Left cardiac atrium (tissue), 4 donors: ENCODE measurements around the gene PPP1R27. TPM values are rescaled to one million over a fixed set of nuclear protein-coding genes. Genes with fewer than 3 reads are reported as not detected.
"Not testable (repeated sequence)": the region's sequence is repeated elsewhere in the genome, so short reads cannot be mapped to it uniquely, and the experiment has no call there.

Source experiments
- ATAC-seq, 2 donors: fragments of 200-7000 bp; cut with Tn5 transposase; one replicate each; pipeline ENCODE4 v1.9.1; 2020; ENCODE audit warnings: mild to moderate bottlenecking in 2 of 2, moderate library complexity in 2 of 2
- DNase-seq: peaks from one replicate; pipeline ENCODE4 v3.0.0-alpha.2; 2020
- intact Hi-C, 2 donors: fragments of 100-400 bp; cut with DNase I; formaldehyde crosslinking; loops; one replicate each; pipeline versions ENCODE4 v1.14.1 to v1.15.1; 2022 to 2023
- total RNA-seq, 2 donors: library from RNA; stranded (reverse); fragmentation: NEBNext Ultra II Directional; extraction: Animal tissue kit (Norgen Biotek cat#: 25700); gene quantifications; one replicate each; pipeline ENCODE4 v1.2.1, GENCODE V29; 2021
- donor health status: DM: no; HTN: yes; CAD: no.
- donor health status: DM: no; HTN: yes; CAD: no; lungs with severe emphysema.
- donor health status: DM: yes; HTN: yes; CAD: no.
- donor health status: Dilated cardiomyopathy.

The PPP1R27 gene
- total RNA-seq, 2 donors from 2014 or later, result not detected

DNA sequence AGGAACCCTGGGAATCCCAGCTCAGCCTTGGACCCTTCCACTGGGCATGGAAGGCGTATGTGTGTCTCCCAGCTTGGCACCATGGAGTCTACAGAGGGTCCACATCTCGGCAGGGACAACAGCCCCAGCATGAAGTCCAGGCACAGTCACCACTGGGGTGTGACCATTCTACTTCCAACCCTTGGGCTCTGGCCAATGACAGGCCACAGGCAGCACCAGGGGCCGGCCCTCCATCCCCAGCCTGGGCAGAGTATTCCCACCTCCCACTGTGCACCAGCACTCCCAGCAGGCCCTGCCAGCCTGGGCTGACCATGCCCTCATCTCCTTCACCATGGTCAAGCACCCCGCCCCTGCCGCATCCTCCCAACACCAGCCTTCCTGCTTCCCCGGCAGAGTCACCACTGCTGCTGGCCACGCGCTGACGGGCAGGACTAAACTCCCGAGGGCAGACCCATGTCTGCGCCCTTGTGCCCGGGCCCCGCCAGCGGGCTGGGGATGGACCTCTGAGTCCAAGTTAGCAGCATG lies 9.5 kb upstream of the PPP1R27 start:
- intact Hi-C loops, result no loop called here
- no peak for ATAC-seq
- DNase-seq, result no peak

DNA sequence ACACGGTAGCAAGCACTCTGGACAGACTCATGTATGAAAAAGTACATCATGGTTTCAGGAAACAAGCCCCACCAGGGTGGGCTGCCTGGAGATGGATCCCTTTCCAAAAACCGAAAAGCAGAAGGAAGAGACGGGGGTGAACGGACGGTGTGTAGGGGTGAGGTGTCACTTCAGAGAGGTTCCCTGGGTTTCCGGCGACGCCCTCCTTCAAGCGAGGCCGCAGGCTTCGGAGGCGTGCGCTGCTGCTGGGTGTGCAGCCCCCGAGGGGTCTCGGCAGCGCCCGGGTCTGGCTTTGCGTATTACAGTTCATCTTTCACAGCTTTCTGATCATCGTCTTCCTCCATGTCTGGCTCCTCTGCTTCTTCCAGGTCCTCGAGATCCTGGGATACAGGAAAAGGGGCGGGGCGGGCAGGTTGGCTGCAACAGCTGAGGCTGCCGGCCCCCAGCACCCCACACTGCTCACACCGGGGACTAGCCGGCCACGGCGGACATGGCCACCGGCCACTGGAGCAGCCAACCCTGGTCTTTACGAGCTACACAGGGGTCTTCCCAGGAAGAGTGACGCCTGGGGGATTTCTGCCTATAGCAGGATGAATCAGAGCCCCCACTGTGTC lies 9.0 kb upstream of the PPP1R27 start:
- DNase-seq (no peak), ATAC-seq (no peak)
- intact Hi-C loops, result no loop called here

DNA sequence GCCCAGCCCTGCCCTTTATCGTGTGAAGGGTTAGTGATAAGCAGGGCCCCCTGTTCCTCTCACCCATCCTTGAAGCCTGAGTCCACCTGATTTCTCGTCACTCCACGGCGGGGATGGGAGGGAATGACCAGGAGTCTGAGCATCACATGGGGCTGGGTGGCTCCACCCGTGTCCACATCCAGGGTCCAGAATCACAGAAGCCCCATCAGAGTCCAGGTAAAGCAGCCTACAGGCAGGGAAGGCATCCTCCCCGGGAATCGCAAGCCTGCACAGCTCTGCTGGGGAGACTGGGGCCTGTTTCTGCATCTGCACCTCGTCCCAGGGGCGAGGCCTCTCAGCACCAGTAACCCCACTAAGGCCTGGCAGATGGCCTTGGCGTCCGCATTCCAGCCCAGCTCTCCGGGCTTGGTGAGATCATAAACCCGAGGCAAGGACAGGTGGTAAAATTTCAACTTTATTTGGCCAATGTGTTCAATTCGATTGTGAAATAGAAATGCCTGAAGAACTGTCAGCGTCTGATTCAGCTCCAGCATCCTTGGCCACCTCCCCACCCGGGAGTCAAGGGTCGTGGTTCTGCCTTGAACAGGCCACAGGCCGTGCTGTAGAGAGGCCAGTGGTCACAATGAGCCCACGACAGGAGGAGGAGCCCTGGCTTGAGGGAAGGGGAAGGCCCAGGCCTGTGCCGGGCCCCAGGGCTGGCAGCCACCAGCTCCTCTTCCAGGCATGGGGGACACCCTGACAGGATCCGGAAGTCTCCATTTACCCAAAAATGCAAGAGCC lies 8.1 kb upstream of the PPP1R27 start:
- intact Hi-C loops, result no loop called here
- DNase-seq, result no peak
- ATAC-seq, result no peak

DNA sequence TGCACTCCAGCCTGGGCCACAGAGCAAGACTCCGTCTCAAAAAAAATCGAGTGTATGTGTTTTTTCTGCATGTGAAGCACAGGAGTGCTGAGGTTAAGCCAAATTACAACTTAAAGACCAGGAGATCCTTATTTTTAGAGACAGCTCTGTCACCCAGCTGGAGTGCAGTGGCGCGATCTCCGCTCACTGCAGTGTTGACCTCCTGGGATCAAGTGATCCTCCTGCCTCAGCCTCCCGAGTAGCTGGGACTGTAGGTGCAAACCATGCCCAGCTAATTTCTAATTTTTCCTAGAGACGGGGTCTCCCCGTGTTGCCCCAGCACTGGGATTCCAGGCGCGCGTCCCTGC lies 7.5 kb upstream of the PPP1R27 start:
- intact Hi-C loops, result no loop called here
- ATAC-seq, result no peak

DNA sequence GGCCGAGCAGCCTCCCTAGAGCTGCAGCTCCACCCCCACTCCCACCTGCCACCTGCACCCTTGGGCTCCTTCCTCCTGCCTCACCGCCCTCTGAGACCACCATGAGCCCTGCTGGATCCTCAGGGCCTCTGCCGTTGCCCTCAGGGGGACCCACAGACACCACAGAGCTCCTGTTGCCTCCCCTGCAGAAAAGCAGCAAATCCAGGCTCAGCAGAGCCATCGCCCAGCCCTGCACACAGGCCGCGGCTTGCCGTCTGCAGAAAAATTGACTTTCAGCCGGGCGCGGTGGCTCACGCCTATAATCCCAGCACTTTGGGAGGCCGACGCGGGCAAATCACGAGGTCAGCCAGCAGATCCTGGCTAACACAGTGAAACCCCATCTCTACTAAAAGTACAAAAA lies 7.0 kb upstream of the PPP1R27 start:
- DNase-seq (no peak), ATAC-seq (no peak)
- intact Hi-C loops, result no loop called here

More for the DNA sequence above, 7.5 kb upstream of the PPP1R27 start:
- no peak for DNase-seq

DNA sequence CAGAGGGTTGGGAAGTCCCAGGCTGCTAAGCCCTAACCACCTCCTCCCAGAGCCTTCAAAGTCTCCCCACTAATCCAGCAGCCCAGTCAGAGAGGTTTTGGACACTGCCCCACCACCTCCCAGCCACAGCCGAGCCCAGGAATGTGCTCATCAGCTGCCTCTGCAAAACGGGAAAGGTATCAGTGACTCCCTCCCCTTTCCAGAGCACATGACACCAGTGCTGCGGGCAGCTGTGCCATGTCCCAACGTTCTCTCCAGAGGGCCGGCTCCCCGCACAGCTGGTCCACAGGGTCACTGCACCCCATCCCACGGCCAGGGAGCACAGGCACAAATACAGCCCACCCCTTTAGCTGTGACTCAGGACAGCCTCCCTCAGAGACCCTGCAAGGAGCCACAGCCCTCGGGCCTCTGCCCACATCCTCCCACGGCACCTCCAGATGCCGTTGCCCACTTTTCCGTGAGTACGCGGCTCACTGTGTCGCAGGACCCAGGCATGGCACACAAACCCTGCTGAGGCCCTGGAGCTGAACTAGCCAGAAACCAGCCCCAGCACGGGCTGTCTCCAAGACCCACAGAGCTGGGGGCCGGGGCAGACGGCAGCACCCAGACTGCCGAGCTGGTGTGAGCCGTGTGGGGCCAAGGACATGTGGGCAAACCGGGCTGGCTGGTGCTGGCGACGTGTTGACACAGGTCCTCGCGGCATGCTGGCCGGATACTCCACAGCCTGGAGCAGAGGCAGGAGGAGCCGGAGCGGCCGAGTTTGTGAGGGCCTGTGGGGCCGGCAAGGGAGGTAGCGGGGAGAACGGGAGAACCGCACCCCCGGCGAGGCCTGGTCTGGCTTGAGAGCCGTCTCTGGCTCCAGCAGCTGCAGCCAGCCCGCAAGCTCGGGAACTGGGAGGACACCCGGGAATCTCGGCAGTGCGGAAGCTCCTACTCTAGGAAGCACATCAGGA lies 6.3 kb upstream of the PPP1R27 start:
- DNase-seq, result no peak
- ATAC-seq, result peak; percentile 30 to 70
- intact Hi-C loops, result no loop called here

DNA sequence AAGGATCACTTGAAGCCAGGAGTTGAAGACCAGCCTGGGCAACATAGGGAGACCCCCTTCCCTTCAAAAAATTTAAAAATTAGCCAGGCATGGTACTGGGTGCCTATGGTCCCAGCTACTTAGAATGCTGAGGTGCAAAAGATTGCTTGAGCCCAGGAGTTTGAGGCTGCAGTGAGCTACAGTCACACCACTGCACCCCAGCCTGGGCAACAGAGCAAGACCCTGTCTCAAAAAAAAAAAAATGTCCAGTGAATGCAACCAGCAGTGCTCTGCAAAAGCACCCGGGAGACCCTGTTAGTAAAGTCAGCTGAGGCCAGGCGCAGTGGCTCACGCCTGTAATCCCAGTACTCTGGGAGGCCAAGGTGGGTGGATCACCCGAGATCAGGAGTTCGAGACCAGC lies 5.2 kb upstream of the PPP1R27 start:
- ATAC-seq, DNase-seq, intact Hi-C loops: not testable (repeated sequence)

DNA sequence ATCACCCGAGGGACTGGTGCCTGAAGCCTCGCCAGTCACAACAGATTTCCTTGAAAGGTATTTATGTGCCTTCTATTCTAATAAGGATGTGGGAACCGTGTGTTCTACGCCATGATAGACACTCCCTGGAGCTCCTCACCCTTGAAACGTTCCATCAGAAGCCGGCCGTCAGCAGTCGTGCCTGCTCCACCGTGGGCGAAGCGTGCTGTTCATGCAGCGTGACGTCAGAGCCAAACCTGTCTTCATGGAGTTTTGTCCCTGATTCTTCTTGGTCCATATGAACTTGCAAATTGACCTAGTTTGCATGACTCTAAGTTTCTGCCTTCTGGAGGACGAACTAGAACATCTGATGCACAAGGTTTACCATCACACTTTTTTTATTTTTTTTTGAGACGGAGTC lies 4.5 kb upstream of the PPP1R27 start:
- no peak for DNase-seq
- ATAC-seq, result no peak
- intact Hi-C loops, result no loop called here

DNA sequence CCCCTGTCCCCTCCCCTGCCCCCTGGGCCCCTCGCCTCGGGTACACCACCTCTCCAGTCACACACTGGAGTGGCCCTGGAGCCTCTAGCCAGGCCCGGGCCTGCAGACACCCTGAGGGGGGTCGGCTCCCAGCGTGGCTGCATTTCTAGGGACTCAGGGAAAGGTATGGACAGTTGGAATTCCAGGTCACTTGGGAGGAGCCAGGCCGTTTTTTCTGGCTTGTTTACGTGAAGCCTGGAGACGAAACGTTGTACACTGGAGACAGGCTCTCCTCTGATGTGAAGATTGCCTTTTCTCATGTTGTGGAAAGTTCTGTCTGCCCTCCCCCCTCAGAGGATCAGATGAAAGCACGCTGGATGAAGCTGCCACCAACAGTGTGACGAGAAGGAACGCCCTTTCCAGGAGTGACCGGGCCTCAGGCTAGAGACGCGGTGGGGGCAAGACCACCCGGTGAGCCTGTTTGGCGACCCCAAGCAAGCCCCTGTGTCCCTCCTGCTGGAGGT lies 4.0 kb upstream of the PPP1R27 start:
- intact Hi-C loops, result no loop called here
- DNase-seq (no peak), ATAC-seq (no peak)

DNA sequence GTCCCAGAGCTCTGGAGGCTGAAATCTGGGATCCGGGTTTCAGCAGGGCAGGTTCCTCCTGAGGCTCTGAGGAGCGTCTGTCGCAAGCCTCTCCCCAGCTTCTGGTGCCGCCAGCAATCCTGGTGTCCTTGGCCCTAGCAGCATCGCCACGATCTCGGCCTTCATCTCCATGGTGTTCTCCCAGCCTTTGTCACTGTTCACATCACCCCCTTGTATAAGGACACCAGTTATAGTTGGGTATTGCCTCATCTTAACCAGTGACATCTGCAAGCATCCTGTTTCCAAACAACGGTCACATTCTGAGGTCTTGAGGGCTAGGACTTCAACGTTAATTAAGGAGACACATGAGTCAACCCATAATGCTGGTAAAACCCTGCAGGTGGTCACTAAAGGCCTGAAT lies 2.8 kb upstream of the PPP1R27 start:
- intact Hi-C loops, result no loop called here
- DNase-seq, result no peak

DNA sequence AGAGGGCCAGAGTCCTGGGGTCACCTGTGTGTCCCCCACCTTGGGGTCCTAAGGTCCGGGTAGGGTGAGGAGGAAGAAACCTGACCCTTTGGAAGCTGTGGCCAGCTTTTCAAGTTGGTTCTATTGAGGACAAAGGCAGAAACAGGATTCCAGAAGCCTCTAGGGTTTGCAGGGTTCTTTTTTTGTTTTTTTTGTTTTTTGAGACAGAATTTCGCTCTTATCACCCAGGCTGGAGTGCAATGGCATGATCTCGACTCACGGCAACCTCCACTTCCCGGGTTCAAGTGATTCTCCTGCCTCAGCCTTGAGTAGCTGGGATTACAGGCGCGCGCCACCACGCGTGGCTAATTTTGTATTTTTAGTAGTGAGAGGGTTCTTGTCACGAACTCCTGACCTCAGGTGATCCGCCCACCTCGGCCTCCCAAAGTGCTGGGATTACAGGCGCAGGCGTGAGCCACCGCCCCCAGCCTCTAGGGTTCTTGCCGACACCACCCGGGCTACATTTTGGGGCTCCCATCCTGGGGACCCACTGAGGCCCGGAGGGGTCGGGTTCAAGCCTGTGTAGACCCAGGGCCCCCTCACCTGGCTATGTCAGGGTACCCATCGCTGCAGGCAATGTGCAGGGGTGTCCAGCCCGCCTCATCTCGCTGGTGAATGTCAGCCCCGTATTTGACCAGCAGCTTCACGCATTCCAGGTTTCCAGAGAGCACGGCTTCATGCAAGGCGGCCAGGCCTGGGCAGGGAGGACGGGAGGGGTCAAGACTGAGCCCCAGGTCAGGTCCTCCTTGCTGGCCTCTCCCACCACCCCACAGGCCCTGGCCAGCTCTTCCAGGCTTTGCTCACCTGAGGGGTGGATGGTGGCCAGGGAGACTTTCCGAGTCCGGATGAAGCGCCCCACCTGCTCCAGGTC lies 674 bp downstream of the PPP1R27 start:
- ATAC-seq, result no peak
- DNase-seq, result no peak
- intact Hi-C loops, result no loop called here

More for the DNA sequence above, 2.8 kb upstream of the PPP1R27 start:
- no peak for ATAC-seq

DNA sequence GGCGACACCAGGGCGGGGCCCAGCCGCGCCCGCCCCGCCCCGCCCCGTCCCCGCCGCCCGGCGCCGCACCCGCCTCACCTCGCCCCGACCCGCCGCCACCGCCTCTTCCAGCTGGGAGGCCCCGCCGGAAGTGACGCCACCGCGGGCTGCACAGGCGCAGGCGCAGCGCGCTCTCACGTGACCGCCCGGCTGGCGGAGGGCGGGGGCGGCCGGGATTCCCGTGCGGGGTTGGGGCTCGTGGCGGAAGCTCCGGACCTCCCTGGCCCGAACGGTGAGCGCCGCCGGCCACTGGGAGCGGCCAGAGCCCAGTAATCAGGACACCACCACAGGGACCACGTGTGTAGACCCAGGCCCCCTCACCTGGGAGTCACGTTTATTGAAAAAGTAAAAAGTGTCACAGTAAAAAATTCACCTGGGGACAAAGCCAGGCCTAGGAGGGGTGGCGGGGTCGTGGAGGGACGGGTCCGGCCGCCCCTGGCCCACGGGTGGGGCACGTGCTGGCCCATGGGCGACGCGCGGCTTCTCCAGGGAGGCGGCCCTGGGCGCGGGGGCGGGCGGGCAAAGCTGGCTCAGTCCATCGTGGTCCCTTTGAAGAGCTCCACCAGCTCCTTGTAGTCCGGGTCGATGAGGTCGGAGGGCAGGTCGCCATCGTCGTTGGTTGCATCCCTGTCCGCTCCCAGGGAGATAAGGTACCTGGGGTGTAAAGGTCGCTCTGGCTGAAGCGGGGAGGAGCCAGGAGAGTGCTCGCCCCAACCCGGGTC lies 1.5 kb downstream of the PPP1R27 start, which contains the start of gene MCRIP1:
Gene MCRIP1, minus strand, starts transcription at position 132 of the 761 bp plus-strand sequence. CDS start 8,785 bp downstream, outside the sequence.
- ATAC-seq (peak; percentile 90 to 95), DNase-seq (peak; percentile 97)
- intact Hi-C loops, result no loop called here

DNA sequence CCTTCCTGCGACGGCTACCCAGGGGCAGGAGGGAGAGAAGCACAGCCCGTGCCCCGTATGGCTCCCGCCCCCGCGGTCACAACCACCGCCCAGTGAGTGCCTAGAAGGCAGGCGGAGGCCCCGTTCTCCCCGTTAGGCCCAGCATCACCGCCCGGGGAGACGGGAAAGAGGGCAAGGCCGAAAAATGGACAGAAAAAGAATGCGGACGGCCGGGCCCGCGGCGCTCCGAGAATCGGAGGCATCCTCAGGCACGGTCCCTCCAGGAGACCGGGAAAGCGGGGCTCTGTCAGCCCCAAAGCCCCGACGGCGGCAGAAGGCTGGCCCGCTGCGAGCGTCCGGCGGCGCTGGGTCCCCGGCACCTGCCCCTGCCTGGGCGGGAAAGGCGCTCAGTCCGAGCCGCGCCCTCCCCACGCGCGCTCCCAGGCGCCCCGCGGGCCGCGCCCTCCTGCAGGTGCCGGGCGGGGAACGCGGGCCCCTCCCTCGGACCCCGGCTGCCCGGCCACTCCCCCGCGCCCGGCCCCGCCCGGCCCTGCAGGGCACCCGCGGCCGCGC lies 2.2 kb downstream of the PPP1R27 start:
- intact Hi-C loops, result no loop called here
- ATAC-seq, result peak; percentile 12 to 14
- DNase-seq, result no peak

DNA sequence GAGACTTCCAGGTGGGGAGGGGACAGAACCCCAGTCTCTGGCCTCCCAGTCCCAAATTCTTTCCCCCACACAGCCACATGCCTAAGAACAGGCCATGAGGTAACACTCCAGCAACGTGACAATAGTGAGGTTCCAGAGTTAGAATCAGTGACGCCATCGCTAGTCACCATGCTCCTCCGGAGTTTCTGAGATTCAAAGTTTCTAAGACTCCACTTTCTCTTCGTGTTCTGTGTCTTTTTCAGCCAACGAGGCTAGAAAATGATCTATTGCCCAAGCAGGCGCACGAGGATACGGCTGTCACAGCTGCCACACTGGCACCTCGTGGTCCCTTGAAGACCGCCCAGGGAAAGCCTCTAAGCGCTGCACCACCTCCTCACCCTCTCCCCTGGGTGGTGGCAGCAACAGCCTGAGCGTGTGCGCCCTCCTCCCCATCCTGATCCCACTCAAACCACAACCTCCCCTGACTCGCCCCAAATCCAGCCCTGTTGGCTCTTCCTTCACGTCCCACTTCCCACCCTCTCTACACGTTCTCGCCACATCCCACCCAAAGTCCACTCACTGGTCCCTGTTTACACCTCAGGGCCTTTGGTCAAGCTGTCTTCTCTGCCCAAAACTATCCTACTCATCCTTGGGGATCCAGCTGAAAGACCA lies 2.8 kb downstream of the PPP1R27 start:
- DNase-seq, result no peak
- intact Hi-C loops, result no loop called here
- peak; percentile 16 to 42 for ATAC-seq

DNA sequence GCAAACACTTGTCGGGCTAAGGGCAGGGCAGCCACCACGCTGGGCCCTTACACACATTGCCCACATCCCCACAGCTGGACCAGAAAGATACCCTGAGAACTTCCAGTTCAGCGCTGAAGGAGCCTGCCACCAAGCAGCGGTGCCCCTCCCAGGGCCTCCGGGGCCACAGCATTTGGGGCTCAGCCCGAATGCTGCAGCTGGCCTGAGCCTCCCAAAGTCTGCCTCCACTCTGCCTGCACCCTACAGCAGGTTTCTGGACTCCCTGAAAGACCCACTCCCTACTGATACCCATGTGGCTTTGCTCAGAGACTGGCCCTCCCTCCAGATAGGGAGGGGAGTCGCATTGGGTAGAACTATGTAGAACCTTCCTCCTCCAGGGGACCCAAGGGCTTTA lies 3.3 kb downstream of the PPP1R27 start:
- no peak for ATAC-seq
- intact Hi-C loops, result no loop called here
- no peak for DNase-seq

DNA sequence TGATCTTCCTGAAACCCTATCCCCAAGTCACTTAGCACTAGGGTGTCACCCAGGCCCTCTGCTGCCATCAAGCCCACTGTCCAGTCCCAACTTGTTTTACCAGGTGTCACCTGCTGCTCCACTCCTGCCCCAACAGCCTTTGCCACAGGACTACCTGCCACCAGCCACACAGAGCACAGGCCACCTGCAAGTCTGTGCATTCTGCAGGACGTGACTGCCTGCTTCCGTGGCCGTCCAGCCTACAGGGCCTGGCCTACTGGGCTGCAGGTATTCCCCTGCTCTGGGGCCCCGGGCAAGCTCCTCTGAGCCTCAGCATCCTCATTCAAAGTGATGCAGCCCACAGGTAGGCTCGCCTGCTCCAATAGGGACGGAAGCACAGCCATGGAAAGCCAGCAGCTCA lies 5.0 kb downstream of the PPP1R27 start:
- intact Hi-C loops, result no loop called here
- ATAC-seq (no peak), DNase-seq (no peak)

DNA sequence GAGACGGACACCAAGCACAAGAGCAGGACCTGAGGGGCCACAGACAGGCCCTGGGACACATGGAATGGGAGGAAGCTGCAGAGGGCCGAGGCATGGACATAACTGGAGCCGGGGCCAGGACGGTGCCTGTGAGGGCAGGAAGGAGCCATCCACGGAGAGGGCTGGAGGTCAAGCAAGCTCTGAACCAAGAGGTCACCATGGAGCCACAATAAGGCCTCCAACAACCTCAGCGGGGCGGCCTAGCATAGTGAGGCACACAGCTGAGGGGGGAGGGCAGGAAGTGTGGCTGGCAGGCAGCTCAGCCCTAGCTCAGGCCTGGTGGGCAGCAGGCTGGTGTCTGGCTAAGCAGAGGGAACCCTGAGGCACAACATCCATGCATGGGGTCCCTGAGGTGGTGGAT lies 6.2 kb downstream of the PPP1R27 start:
- ATAC-seq, result no peak
- no peak for DNase-seq
- intact Hi-C loops, result no loop called here
